Vagina (tissue), 2 donors: Measurements from ENCODE around the gene CDX1. TPM values are rescaled to one million over a fixed set of nuclear protein-coding genes. Genes with fewer than 3 reads are reported as not detected.

Source experiments
- DNase-seq, 2 donors: peaks; one replicate each; pipeline ENCODE4 v3.0.0-alpha.2; 2017; ENCODE audit errors: extremely low spot score in 2 of 2
- H3K27ac ChIP-seq: fragments of 200-600 bp; sonication (generic); one replicate; pipeline ENCODE4 v1.5.1; 2019
- H3K27me3 ChIP-seq: fragments of 200-600 bp; sonication (generic); one replicate; pipeline ENCODE4 v1.5.1; 2019
- H3K36me3 ChIP-seq, 2 donors: fragments of 200-600 bp; sonication (generic); one replicate each; pipeline ENCODE4 v1.5.1; 2017 to 2019
- H3K4me1 ChIP-seq: fragments of 200-600 bp; sonication (generic); one replicate; pipeline ENCODE4 v1.5.1; 2019
- H3K4me3 ChIP-seq, 2 donors: fragments of 200-600 bp; sonication (generic); 1 replicate in 1 of 2; 2 replicates in 1 of 2; pipeline ENCODE4 v1.5.1; 2016 to 2019
- H3K9me3 ChIP-seq: fragments of 200-600 bp; sonication (generic); one replicate; pipeline ENCODE4 v1.5.1; 2019
- CTCF ChIP-seq, 3 experiments: fragments of 450-650 bp in 2 of 3; fragments of 200-600 bp in 1 of 3; sonication (generic) in 1 of 3; IDR thresholded peaks; one replicate each; pipeline ENCODE4 v1.5.1; 2017 to 2019; ENCODE audit warnings: antibody characterized with exemption in 3 of 3, mild to moderate bottlenecking in 2 of 3, moderate library complexity in 2 of 3
- POLR2A ChIP-seq, 2 donors: fragments of 450-650 bp; IDR thresholded peaks; one replicate each; pipeline ENCODE4 v1.6.1; 2017; ENCODE audit warnings: antibody characterized with exemption in 2 of 2, mild to moderate bottlenecking in 2 of 2, moderate library complexity in 2 of 2
- POLR2AphosphoS5 ChIP-seq, 2 donors: sonication (generic); formaldehyde crosslinking; IDR thresholded peaks; one replicate each; pipeline ENCODE4 v1.9.0; 2017; ENCODE audit warnings: antibody characterized with exemption in 2 of 2, mild to moderate bottlenecking in 2 of 2, low read depth in 1 of 2; ENCODE audit not compliant: insufficient read depth in 1 of 2
- intact Hi-C: fragments of 100-400 bp; cut with DNase I; formaldehyde crosslinking; loops from one replicate; pipeline ENCODE4 v1.15.1; 2023
- total RNA-seq: library from RNA; depleted of rRNA; stranded (reverse); fragments of >200 nt; gene quantifications from one replicate; pipeline ENCODE4 v1.2.3, GENCODE V29; 2016

CDX1 gene
- total RNA-seq, 1 donor from 2014 or later: not detected

GRCh38 chr5:150143350-150144245, 23.0 kb upstream of the CDX1 start:
- H3K9me3 ChIP-seq: no peaks in the 10 kb centered on the region
- peaks cover 86% of the 10 kb centered on the region for H3K4me1 ChIP-seq
- peak overlapping the region; percentile 83 for H3K27ac ChIP-seq
- peak in 1 of 2 donors; percentile 87 for TF ChIP-seq POLR2AphosphoS5 (IDR thresholded peaks at IDR 0.05; ENCODE audit: insufficient read depth in 1 of 2, low read depth in 1 of 2)
- no peak for TF ChIP-seq POLR2A (IDR thresholded peaks at IDR 0.05)
- TF ChIP-seq CTCF (IDR thresholded peaks at IDR 0.05): no peak
- peak in 1 of 2 donors; percentile 96 for DNase-seq
- intact Hi-C loops: no loop called here
- H3K4me3 ChIP-seq: peak overlapping the region; percentile 18 to 38
- no peaks in the 10 kb centered on the region for H3K27me3 ChIP-seq
- H3K36me3 ChIP-seq: no peaks in the 10 kb centered on the region

- no peaks in the 10 kb centered on the region for H3K36me3 ChIP-seq
- DNase-seq: no peak
- peak overlapping the region; percentile 18 to 38 for H3K4me3 ChIP-seq
- peaks cover 88% of the 10 kb centered on the region for H3K4me1 ChIP-seq
- H3K9me3 ChIP-seq: no peaks in the 10 kb centered on the region
- intact Hi-C loops: no loop called here
- peak overlapping the region; percentile 83 for H3K27ac ChIP-seq
- no peaks in the 10 kb centered on the region for H3K27me3 ChIP-seq
- peak; percentile 61 to 86 for TF ChIP-seq POLR2AphosphoS5 (IDR thresholded peaks at IDR 0.05; ENCODE audit: insufficient read depth in 1 of 2, low read depth in 1 of 2)
- no peak for TF ChIP-seq CTCF (IDR thresholded peaks at IDR 0.05)
- TF ChIP-seq POLR2A (IDR thresholded peaks at IDR 0.05): no peak
Measured at GRCh38 chr5:150144246-150144801, 22.3 kb upstream of the CDX1 start.

- peaks cover 88% of the 10 kb centered on the region for H3K4me1 ChIP-seq
- no peaks in the 10 kb centered on the region for H3K9me3 ChIP-seq
- peak overlapping the region; percentile 83 for H3K27ac ChIP-seq
- no peak for TF ChIP-seq POLR2AphosphoS5 (IDR thresholded peaks at IDR 0.05; ENCODE audit: insufficient read depth in 1 of 2, low read depth in 1 of 2)
- no peak for TF ChIP-seq CTCF (IDR thresholded peaks at IDR 0.05)
- no peak for TF ChIP-seq POLR2A (IDR thresholded peaks at IDR 0.05)
- intact Hi-C loops: no loop called here
- H3K27me3 ChIP-seq: no peaks in the 10 kb centered on the region
- peak overlapping the region; percentile 18 to 38 for H3K4me3 ChIP-seq
- DNase-seq: no peak
- H3K36me3 ChIP-seq: no peaks in the 10 kb centered on the region
Measured at GRCh38 chr5:150144879-150145278, 21.7 kb upstream of the CDX1 start.

- Histone ChIP-seq H3K9me3 (no peaks in the 10 kb centered on the region), H3K4me3 (peak overlapping the region in 1 of 2 donors; percentile 23), H3K4me1 (peaks cover 86% of the 10 kb centered on the region), H3K27me3 (no peaks in the 10 kb centered on the region), H3K36me3 (no peaks in the 10 kb centered on the region), H3K27ac (peak overlapping the region; percentile 83)
- no peak for DNase-seq
- intact Hi-C loops: no loop called here
- TF ChIP-seq POLR2A (IDR thresholded peaks at IDR 0.05): no peak
- no peak for TF ChIP-seq CTCF (IDR thresholded peaks at IDR 0.05)
- no peak for TF ChIP-seq POLR2AphosphoS5 (IDR thresholded peaks at IDR 0.05; ENCODE audit: insufficient read depth in 1 of 2, low read depth in 1 of 2)
Measured at GRCh38 chr5:150146235-150146634, 20.3 kb upstream of the CDX1 start.
